HG03565 (cell line): ENCODE measurements around the gene POLDIP2.
A peak's percentile ranks its signal among the peaks of the same experiment; 100 is the strongest.

ENCODE experiments used
- ATAC-seq: cut with Tn5 transposase; IDR thresholded peaks from one replicate; pipeline ENCODE4 v1.9.1; 2021; ENCODE audit warnings: mild to moderate bottlenecking, moderate library complexity; ENCODE audit not compliant: unreplicated experiment

POLDIP2 gene, protein sequence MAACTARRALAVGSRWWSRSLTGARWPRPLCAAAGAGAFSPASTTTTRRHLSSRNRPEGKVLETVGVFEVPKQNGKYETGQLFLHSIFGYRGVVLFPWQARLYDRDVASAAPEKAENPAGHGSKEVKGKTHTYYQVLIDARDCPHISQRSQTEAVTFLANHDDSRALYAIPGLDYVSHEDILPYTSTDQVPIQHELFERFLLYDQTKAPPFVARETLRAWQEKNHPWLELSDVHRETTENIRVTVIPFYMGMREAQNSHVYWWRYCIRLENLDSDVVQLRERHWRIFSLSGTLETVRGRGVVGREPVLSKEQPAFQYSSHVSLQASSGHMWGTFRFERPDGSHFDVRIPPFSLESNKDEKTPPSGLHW

GRCh38 chr17:28357061-28357900 lies at the start of gene POLDIP2:
Gene POLDIP2, minus strand, starts transcription at chr17:28357527. Its CDS starts 79 bp downstream, at chr17:28357448.
- ATAC-seq = peak; percentile 87

GRCh38 chr17:28406473-28406814 lies 49.1 kb upstream of the POLDIP2 start:
- no peak for ATAC-seq

DNA sequence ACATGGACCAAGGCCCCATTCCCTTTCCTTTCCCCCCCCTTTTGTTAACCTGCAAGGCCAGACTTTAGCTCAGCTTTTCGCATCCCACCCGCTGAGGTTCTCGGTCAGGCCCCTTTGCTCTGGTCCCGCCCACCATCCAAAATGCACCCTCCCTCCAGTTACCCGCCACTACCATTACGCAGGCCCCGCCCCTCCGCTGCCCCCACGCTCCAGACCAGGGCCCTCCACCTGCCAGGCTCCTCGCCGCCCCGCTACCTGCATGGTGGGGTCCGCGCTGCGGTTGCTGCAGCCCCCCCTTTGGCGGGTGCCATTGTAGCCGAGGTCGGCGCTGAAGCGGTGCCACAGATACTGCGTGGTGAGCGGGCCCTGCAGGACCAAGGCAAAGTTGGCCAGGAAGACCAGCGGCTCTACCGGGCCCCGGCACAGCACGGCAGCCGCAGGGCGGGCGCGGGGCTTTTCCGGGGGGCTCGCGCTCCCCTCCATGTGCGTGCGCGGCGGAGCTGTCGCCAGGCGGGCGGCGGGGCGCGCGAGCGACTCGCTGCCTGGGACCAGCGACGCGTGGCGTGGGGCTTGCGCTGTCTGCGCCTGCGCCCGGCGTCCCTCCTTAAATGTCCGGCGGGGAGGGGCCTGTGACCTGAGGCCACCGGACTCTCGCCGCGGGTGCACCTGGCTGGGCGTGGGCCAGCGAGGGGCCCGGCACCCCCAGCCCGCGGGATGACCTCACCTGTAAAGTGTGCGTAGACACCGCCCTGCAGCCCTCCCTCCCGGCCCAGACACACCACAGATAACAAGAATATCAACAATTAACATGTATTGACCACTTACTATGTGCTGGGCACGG lies 48.5 kb upstream of the POLDIP2 start, which contains the start of gene SLC46A1:
Gene SLC46A1, minus strand, starts transcription at position 581 of the 841 bp plus-strand sequence. Its CDS starts 98 bp downstream, at position 483.
- ATAC-seq = peak; percentile 66

DNA sequence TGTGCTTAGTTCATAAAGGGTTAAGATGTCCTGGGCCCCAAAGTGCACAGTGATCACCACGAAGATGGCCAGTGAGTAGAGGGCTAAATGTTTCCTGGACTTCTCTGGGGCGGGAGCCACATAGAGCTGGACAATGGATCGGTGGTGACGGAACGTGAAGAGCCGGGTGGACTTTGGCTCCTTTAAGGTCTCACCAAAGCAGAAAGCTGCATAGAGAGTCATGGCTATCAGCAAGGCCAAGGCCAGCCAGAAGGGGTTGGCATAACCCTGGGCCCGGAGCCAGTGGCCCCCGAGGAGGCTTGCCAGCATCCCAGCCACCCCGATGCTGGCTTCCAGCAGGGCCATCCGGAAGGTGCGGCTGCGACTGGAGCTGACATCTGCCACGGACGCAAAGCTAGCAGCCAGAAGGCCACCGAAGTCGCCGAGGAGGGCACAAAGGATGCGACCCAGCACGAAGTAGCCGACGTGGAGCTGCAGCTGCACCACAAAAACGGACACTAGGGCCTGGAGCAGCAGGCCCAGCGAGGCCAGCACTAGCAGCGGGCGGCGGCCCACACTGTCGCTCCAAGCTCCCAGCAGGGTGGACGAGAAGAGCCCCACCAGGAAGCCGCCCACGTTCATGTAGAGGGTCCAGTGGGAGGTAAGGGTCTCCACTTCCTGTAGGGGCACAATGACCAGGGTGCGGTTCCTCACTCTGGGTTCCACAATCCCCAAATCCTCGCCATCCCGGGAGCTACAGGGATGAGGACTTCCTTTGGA lies 47.7 kb upstream of the POLDIP2 start:
- no peak for ATAC-seq

- no peak for ATAC-seq
These were observed 47.1 kb upstream of the POLDIP2 start for GRCh38 chr17:28404461-28404811.

- ATAC-seq = no peak
These were observed 46.7 kb upstream of the POLDIP2 start for GRCh38 chr17:28404007-28404406.

GRCh38 chr17:28402844-28403243 lies 45.5 kb upstream of the POLDIP2 start:
- no peak for ATAC-seq

- no peak for ATAC-seq
These were observed 44.9 kb upstream of the POLDIP2 start for GRCh38 chr17:28402224-28402630.

DNA sequence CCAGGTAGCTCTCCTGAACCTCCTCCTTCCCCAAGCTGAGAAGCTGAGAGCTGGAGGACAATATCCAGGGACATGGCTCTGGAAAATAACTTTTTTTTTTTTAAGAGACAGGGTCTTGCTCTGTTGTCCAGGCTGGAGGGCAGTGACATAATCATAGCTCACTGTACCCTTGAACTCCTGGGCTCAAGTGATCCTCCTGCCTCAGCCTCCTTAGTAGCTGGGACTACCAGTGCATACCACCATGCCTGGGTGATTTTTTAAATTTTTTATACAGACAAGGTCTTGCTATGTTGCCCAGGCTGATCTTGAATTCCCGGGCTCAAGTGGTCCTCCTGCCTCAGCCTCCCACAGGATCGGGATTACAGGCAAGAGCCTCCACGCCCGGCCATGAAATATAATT lies 42.5 kb upstream of the POLDIP2 start:
- no peak for ATAC-seq

DNA sequence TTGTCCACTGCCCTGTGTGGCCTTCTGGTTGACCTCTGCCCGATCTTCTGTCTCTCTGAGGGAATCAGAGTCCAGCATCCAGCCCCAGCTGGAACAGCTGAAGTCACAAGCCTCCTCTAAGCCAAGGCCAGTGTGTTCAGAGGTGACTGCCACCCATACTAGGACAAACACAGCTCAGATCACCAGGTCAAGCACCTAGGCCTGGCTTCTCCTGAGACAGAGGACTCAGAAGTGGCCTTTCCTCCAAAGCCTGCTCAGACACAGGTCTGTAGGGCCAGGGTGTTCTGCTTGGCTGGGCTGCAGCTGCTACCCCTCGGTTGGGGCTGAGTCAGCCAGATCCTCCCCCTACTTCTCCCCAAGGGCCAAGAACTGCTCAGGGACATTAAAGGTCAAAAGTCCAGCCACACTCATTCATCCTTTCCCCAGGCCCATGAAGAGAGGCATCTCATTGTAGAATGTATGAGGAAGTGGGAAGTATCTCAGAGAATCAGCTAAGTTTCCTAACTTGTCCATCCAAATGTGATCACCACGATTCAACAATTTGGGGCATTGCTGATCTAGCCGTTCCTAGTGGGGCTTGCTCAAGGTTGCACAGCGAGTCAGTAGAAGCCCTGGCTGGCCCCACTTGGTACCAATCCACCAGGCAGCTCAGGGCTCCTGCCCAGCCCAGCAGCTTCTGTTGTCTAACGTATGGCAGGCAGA lies 41.1 kb upstream of the POLDIP2 start:
- no peak for ATAC-seq

DNA sequence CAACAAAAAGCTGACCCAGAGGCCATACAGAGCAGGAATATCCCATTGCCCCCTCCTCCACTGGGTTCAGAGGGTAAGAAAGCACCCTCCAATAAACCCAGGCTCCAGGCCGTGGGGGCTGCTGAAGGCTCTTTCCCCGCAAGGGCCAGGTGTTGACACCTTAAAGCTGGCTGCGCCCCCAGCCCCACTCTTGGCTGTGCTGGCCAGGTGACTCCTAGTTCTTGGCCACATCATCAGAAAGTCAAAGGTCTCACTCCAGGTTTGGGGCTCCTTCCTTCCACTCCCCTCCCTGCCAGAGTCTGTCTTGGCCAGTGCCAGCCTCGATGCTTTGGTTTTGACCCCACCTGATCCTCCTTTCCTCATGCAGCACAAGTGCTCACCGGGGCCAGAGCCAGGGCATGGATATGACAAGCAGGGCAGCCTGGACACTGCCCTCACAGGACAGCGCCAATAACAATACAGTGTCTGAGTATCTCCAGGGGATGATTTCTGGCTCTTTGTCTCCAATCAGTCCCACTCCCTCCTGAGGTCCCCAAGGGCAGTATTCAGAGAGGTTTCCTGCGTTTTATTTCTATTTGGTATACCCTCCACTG lies 40.5 kb upstream of the POLDIP2 start:
- no peak for ATAC-seq

GRCh38 chr17:28397275-28397674 lies 39.9 kb upstream of the POLDIP2 start:
- no peak for ATAC-seq

DNA sequence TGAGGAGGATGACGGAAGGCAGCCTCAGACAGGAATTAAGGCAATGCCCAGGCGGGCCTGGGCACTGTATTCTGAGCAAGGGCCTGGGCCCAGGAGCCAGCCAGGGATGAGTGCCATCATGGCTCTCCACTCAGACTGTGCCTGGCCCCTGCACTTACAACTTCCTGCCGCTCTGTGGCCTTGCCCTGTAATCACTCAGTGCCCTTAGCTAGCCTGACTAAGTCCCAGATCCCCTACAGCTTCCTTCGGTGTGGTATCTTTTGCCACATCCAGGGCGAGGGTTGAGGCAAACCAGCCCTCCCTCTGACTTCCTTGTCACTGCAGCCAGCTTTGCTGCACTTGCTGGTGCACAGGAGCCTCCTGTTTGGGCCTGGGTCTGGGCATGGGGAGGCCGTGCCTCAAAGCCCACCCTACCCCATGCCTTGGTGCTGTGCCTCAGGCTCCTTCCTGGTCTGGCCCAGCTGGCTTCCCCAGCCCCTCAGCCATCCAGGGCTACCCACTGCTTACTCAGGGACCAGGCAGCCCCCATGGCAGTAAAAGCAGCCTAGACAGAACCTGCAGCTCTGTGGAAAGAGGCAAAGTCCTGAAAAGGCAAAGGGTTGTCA lies 39.4 kb upstream of the POLDIP2 start:
- ATAC-seq = no peak

GRCh38 chr17:28395968-28396367 lies 38.6 kb upstream of the POLDIP2 start:
- no peak for ATAC-seq

DNA sequence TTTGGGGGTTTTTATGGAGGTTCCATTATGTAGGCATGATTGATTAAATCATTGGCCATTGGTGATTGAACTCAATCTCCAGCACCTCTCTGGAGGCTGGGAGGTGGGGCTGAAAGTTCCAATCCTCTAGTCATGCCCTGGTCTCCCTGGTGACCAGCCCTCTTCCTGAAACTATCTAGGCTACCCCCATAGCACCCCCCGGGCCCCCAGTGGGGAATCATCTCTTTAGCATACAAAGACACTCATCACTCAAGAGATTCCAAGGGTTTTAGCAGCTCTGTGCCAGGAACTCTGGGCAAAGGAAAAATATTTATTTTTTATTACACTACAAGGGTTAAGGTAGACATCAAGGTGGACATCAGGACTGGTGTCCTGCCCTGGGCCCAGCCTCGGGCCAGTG lies 38.1 kb upstream of the POLDIP2 start:
- ATAC-seq = no peak

DNA sequence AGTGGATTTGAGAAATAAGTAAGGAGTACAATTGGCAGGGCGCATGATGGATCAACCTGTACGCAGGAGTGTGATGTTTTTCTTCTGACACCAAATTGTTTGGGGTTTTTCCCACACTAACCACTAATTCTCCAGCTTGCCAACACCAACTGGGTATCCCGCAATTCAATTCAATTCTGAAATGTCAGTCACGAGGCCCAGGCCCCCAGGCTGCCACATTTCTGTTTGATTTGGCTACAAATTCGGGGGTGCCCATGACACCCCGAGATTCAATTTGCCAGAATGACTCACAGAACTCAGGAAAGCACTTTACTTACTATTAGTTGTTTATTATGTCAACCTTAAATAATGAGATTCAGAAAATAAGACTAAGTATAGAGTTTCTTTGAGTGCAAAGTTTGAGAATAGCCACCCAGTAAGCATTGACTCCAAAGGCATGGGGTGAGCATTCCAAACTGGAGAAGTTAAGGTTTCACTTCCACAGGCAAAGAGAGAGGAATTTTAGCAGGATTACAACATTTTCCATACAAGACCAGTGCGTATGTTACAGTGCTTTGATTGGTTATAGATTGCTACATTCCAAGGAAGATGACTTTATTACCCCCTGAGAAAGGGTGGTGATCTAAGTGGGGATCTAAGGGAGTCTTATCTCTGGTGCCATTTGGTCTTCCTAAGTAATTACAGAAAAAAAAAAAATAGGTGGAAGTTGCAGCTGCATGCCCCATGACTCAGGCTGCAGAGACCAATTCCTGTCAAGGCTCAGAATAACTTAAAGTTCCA lies 37.2 kb upstream of the POLDIP2 start:
- ATAC-seq = no peak

DNA sequence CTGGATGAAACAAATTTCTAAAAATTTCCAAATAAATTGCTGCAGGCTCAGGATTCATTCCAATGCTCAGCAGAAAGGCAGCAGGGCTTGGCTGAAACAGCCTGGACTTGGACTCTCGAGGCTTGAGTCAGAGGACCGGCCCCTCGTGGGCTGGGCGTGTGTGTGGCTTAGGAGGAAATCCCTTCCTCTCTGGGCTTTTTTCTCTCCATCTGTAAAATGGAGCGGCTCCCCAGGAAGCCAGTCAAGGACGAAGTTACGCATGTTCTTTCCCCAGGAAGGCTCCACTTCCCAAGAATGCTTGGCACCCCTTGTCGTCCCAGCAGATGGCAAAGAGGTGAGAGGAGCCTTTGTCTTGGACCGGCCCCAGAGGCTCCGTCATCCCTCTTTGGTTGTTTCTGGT lies 35.2 kb upstream of the POLDIP2 start:
- ATAC-seq = no peak

GRCh38 chr17:28391401-28391800 lies 34.1 kb upstream of the POLDIP2 start:
- ATAC-seq = no peak
